Stimulated activated CD4-positive, alpha-beta T cell treated with anti-CD3 and anti-CD28 coated beads, TNF-alpha, amount 100 ng/mL, for 48 hours (primary cell): Measurements from ENCODE around the gene GATC.

Experiments
- DNase-seq, 3 donors: peaks; one replicate each; pipeline ENCODE4 v3.0.0-alpha.2; 2020; ENCODE audit warnings: low read depth in 3 of 3

The GATC gene

DNA sequence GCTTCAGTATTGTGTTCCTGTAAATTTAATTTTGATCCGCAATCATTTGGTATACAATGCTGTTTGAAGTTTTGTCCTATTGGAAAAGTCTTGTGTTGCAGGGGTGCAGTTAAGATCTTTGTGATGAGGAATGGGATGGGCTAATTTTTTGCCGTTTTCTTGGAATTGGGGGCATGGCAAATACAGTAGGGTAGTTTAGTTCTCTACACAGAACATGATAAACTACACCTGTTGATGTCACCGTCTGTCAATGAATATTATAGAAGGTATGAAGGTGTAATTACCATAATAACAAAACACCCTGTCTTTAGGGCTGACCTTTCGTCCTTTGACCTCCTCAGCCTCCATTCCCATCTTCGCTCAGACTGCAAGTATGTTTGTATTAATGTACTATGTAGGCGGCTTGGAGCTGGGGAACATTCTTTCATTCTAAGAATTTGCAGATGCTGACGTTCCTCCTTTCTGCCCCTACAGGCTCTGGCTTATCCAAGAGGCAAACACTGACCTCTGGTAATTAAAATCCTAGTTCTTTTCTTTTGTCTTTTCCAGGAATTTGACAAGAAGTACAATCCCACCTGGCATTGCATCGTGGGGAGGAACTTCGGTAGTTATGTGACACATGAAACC is 51.4 kb downstream of the GATC start:
- no peak for DNase-seq

- no peak for DNase-seq
These were observed 52.7 kb downstream of the GATC start for GRCh38 chr12:120498870-120499515.

DNA sequence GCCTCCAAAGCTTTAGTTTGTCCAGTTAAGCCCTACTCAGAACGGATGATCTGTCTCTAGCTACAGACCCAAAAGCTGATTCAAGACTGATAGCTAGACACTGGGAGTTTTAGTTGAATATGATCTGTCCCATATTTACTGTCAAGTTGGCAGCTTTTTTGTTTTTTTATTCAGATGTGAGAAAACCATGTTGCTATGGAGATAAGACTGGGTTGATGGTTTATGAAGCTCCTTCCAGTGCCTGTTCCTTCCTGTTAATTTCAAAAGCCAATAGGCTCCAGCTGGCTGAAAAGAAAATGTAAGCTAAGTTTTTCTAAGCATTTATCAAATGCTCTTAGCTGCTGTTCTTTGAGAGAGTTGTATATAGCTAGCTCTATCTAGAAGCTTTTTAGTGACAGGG is 54.3 kb downstream of the GATC start:
- DNase-seq, result no peak

GRCh38 chr12:120504587-120504986 is 58.3 kb downstream of the GATC start:
- no peak for DNase-seq

DNA sequence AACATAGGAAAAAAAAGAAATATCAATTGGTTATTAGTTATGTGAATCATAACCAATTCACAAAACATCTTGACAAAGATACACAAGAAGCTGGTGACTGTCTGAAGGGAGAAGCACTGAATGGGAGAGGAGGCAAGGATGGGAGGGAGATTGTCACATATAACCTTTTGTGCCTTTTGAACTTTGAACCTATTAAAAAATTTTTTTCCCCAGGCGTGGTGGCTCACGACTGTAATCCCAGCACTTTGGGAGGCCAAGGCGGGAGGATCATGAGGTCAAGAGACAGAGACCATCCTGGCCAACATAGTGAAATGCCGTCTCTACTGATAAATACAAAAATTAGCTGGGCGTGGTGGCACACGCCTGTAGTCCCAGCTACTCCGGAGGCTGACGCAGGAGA is 62.3 kb downstream of the GATC start:
- DNase-seq, result no peak
